ENCODE results near the gene PPARA.

The PPARA gene

DNA sequence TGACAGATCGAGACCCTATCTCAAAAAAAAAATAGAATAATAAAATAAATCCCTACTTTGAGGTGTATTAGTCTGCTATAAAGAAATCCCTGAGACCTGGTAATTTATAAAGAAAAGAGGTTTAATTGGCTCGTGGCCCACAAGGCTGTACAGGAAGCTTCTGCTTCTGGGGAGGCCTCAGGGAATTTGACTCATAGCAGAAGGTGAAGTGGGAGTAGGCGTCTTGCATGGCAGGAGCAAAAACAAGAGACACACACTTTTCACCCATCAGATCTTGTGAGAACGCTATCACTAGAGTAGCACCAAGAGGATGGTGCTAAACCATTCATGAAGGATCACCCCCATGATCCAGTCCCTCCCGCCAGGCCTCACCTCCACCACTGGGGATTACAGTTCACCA, 70.6 kb downstream of the PPARA start:
- CTCF ChIA-PET, result interaction anchor here (0.6 kb wide), 1 partner anchor 99 kb away, joined by 3 read pairs; no protein-coding TSS in a partner anchor
- DNase-seq (ENCODE audit: low spot score), result no peak
- POLR2A ChIA-PET (ENCODE audit: low non-redundant PET), result no interaction called here
- no peak overlapping the region for H3K27ac ChIP-seq
- TF ChIP-seq, protein P1, sequence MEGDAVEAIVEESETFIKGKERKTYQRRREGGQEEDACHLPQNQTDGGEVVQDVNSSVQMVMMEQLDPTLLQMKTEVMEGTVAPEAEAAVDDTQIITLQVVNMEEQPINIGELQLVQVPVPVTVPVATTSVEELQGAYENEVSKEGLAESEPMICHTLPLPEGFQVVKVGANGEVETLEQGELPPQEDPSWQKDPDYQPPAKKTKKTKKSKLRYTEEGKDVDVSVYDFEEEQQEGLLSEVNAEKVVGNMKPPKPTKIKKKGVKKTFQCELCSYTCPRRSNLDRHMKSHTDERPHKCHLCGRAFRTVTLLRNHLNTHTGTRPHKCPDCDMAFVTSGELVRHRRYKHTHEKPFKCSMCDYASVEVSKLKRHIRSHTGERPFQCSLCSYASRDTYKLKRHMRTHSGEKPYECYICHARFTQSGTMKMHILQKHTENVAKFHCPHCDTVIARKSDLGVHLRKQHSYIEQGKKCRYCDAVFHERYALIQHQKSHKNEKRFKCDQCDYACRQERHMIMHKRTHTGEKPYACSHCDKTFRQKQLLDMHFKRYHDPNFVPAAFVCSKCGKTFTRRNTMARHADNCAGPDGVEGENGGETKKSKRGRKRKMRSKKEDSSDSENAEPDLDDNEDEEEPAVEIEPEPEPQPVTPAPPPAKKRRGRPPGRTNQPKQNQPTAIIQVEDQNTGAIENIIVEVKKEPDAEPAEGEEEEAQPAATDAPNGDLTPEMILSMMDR (conservative IDR thresholded peaks at IDR 0.05; ENCODE audit: low read depth), result no peak

DNA sequence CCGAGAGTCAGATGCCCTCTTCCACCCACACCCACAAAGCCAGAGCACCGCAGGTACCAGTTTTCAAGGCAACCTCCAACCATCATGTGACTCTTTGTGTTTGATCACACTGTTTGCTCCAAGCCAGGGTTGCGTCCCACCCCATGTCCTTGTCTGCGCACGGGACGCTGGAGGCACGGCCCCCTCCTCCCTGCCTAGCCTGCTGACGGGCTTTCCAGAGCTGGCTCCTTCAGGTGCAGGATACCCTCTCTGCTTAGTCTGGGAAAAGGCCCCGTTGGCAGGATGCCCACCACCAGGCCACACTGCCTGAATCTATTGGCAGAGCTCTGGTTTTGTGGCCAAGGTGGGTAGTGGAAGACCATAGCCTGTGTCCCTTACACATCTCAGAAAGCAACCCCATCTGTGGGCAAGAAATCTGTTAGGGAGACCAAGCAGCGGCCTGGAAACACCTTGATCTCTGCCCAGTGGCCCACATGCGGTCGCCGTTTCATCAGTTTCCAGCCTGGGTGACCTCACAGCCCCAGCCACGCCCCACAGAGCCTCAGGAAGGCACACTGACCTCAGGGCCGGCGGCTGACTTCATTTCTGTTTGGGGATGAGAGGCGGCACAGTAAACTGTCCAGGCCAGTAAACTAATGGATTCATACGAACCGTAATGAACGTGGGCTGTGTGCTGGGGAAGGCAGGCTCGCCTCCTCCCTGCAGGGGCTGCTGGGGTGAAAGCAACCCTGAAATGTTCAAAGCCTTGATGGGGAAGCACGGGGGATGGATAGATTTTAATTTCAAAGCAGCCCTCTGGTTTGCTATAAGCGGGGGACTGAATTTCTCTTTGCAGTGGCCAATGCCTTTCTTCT, 73.9 kb downstream of the PPARA start:
- POLR2A ChIA-PET (ENCODE audit: low non-redundant PET), result no interaction called here
- CTCF ChIA-PET, result no interaction called here

DNA sequence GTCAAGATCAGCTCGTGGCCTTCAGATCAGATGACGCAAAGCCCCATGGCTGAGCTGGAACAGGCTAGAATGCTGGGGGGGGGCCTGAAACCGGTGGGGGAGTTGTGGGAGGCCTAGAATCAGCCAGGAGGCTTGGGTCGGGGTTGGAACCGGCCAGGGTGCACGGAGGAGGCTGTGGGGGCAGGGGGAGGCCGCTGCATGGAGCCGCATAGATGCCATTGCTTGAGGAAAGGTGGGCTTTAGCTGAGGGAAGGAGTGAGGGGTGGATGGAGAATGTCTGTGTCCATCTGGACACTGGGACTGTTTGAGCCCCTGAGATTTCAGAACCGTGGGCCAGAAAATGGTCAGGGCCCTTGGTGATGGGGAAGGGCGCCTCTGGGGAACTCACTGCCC, 74.6 kb downstream of the PPARA start:
- ChIA-PET CTCF (no interaction called here), POLR2A (ENCODE audit: low non-redundant PET) (no interaction called here)
- no peak for DNase-seq (ENCODE audit: low spot score)
- TF ChIP-seq, protein P1 (conservative IDR thresholded peaks at IDR 0.05; ENCODE audit: low read depth), result no peak
- H3K27ac ChIP-seq, result no peak overlapping the region

More for the DNA sequence above, 73.9 kb downstream of the PPARA start:
- DNase-seq (ENCODE audit: low spot score), result no peak
- no peak overlapping the region for H3K27ac ChIP-seq
- TF ChIP-seq, protein P1 (conservative IDR thresholded peaks at IDR 0.05; ENCODE audit: low read depth), result no peak

DNA sequence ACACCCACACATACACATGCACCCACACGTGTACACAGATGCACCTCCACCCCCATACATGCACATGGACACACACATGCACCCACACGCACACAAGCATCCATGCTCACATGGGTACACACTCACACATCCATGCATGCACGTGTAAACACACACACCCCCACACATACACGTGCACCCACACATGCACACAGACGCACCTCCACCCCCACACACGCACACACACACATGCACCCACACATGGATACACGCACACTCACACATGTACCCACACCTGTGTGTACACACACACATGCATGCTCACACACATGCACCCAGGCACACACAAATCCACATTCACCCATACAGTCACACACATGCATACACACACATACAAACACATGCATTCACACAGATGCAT, 75.3 kb downstream of the PPARA start:
- POLR2A ChIA-PET (ENCODE audit: low non-redundant PET), result no interaction called here
- TF ChIP-seq, protein P1 (conservative IDR thresholded peaks at IDR 0.05; ENCODE audit: low read depth), result no peak
- DNase-seq (ENCODE audit: low spot score), result no peak
- H3K27ac ChIP-seq, result no peak overlapping the region
- CTCF ChIA-PET, result no interaction called here

DNA sequence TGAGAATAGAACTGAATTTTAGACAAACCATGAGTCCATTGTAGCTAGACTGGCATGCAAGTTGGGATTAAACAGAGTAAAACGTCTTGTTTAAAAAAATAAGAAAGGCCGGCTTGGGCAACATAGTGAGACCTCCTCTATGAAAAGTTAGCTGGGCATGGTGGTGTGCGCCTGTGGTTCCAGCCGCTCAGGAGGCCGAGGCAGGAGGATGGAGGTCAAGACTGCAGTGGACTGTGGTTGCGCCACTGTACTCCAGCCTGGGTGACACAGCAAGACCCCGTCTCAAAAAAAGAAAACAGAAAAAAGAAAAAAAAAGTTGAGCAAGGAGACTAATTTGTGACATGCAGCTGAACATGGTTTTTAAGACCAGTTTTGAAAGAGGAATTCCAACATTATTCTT, 76.3 kb downstream of the PPARA start:
- TF ChIP-seq, protein P1 (conservative IDR thresholded peaks at IDR 0.05; ENCODE audit: low read depth), result no peak
- no peak for DNase-seq (ENCODE audit: low spot score)
- H3K27ac ChIP-seq, result no peak overlapping the region
- POLR2A ChIA-PET (ENCODE audit: low non-redundant PET), result no interaction called here
- CTCF ChIA-PET, result no interaction called here

DNA sequence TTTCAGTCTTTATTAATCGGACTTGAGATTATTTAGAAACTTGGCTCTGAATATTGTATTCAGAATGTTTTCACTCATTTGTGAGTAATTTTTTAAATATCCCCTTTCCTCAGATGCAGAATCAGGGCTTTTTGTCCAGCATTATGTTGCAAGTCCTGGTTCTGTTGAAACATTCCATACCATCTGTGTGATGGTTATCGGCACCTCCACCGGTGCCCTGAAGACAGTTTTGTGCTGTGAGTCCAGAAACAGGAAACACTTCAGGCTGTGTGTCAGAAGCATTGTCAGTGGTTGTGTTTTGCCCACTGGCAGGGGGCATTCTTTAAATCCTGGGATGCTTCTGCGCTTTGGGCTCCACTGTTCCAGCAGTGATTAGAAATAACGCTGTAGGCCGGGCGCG, 79.4 kb downstream of the PPARA start:
- TF ChIP-seq, protein P1 (conservative IDR thresholded peaks at IDR 0.05; ENCODE audit: low read depth), result no peak
- no peak for DNase-seq (ENCODE audit: low spot score)
- no peak overlapping the region for H3K27ac ChIP-seq
- CTCF ChIA-PET, result interaction anchor here (0.8 kb wide), 1 partner anchor 14 kb away, joined by 5 read pairs; no protein-coding TSS in a partner anchor
- POLR2A ChIA-PET (ENCODE audit: low non-redundant PET), result no interaction called here
